ENCODE results near the gene KIF26B. TPM values are rescaled to one million over a fixed set of nuclear protein-coding genes. Genes with fewer than 3 reads are reported as not detected.
"Not testable (repeated sequence)": the region's sequence is repeated elsewhere in the genome, so short reads cannot be mapped to it uniquely, and the experiment has no call there.

The KIF26B gene
- total and polyA plus RNA-seq, 7 donors: 0.01 to 0.32 (median 0.06) TPM

DNA sequence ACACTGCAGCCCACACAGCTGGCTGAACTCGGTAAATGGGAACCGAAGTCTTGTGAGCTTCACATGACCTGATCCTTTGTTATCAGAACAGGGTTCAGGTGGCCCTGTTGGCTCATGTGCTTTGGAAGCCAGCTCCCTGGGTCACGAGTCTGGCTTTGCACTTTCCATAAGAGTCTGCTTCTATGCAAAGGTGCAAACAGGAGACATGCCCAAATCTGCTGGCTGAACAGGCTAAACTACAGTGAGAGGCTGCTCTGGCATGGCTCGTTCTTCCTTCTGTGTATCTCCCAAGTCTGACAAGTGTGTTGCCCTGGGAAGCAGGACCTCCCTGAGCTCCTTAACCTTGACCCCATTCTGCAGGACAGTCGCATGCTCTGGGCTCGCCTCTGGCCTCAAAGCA is 549.6 kb downstream of the KIF26B start:
- Histone ChIP-seq H3K36me3 (ENCODE audit: insufficient read depth in 1 of 2, low read depth in 1 of 2) (no peaks in the 10 kb centered on the region), H3K4me1 (no peaks in the 10 kb centered on the region), H3K4me3 (no peak overlapping the region), H3K9me3 (no peaks in the 10 kb centered on the region), H3K27me3 (ENCODE audit: insufficient read depth in 3 of 3, low read length in 2 of 3) (no peaks in the 10 kb centered on the region), H3K27ac (no peak overlapping the region)
- DNase-seq: no peak
- TF ChIP-seq, protein P1, sequence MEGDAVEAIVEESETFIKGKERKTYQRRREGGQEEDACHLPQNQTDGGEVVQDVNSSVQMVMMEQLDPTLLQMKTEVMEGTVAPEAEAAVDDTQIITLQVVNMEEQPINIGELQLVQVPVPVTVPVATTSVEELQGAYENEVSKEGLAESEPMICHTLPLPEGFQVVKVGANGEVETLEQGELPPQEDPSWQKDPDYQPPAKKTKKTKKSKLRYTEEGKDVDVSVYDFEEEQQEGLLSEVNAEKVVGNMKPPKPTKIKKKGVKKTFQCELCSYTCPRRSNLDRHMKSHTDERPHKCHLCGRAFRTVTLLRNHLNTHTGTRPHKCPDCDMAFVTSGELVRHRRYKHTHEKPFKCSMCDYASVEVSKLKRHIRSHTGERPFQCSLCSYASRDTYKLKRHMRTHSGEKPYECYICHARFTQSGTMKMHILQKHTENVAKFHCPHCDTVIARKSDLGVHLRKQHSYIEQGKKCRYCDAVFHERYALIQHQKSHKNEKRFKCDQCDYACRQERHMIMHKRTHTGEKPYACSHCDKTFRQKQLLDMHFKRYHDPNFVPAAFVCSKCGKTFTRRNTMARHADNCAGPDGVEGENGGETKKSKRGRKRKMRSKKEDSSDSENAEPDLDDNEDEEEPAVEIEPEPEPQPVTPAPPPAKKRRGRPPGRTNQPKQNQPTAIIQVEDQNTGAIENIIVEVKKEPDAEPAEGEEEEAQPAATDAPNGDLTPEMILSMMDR (IDR thresholded peaks at IDR 0.05): no peak
- intact Hi-C loops (cut with DNase I): no loop called here
- ATAC-seq: no peak
- WGBS, 3 donors: 81 to 84% (median 81%) methylated on average over 6 of the region's 6 CpGs

DNA sequence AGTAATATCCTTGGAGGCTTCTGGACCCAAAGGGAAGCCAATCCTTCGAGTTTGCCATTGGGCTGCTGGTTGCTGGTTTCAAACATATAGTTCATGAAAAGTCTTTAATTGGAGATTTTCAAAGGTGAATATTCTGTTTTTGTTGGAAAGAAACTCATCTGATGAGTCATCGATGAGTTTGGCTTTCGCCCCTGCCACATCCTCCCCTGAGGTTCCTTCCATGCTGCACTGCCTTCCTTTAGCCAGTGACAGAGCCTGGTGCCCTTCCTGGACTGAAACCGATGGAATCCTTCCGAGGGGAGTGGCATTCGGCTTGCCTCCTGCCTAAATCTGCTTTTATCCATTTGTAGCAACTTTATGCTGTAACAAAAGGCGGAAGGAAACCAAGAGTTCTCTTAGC is 550.0 kb downstream of the KIF26B start:
- Histone ChIP-seq H3K4me1 (no peaks in the 10 kb centered on the region), H3K27ac (no peak overlapping the region), H3K4me3 (no peak overlapping the region), H3K36me3 (ENCODE audit: insufficient read depth in 1 of 2, low read depth in 1 of 2) (no peaks in the 10 kb centered on the region), H3K27me3 (ENCODE audit: insufficient read depth in 3 of 3, low read length in 2 of 3) (no peaks in the 10 kb centered on the region), H3K9me3 (no peaks in the 10 kb centered on the region)
- ATAC-seq (no peak), DNase-seq (no peak)
- 75 to 77% (median 75%) methylated on average over 7 of the region's 7 CpGs for WGBS, 3 donors
- TF ChIP-seq, protein P1 (IDR thresholded peaks at IDR 0.05): no peak
- intact Hi-C loops (cut with DNase I): no loop called here

DNA sequence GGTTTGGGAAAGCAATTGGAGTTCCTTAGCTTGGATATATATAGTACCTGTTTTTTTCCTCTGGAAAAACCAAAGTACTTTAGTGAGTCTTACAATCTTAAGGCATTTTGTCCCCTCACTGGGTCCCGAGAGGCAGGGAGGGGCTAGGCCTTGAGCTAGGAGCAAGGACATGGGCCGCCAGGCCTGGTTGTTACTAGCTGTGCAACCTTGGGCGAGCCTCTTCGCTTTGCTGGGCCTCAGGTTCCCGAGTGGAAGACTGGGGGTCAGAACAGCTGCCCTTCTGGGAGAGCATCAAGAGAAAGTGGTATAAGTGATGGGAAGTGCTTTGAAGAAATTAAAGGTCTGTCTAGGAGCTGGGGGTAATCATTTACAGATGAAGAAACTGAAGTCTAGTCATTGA is 553.2 kb downstream of the KIF26B start:
- no peaks in the 10 kb centered on the region for H3K36me3 ChIP-seq (ENCODE audit: insufficient read depth in 1 of 2, low read depth in 1 of 2)
- H3K9me3 ChIP-seq: no peaks in the 10 kb centered on the region
- no peak overlapping the region for H3K27ac ChIP-seq
- DNase-seq (no peak), ATAC-seq (no peak)
- H3K4me3 ChIP-seq: no peak overlapping the region
- TF ChIP-seq, protein P1 (IDR thresholded peaks at IDR 0.05): no peak
- no peaks in the 10 kb centered on the region for H3K4me1 ChIP-seq
- no peaks in the 10 kb centered on the region for H3K27me3 ChIP-seq (ENCODE audit: insufficient read depth in 3 of 3, low read length in 2 of 3)
- 95 to 97% (median 96%) methylated on average over 5 of the region's 5 CpGs for WGBS, 3 donors
- intact Hi-C loops (cut with DNase I): no loop called here

DNA sequence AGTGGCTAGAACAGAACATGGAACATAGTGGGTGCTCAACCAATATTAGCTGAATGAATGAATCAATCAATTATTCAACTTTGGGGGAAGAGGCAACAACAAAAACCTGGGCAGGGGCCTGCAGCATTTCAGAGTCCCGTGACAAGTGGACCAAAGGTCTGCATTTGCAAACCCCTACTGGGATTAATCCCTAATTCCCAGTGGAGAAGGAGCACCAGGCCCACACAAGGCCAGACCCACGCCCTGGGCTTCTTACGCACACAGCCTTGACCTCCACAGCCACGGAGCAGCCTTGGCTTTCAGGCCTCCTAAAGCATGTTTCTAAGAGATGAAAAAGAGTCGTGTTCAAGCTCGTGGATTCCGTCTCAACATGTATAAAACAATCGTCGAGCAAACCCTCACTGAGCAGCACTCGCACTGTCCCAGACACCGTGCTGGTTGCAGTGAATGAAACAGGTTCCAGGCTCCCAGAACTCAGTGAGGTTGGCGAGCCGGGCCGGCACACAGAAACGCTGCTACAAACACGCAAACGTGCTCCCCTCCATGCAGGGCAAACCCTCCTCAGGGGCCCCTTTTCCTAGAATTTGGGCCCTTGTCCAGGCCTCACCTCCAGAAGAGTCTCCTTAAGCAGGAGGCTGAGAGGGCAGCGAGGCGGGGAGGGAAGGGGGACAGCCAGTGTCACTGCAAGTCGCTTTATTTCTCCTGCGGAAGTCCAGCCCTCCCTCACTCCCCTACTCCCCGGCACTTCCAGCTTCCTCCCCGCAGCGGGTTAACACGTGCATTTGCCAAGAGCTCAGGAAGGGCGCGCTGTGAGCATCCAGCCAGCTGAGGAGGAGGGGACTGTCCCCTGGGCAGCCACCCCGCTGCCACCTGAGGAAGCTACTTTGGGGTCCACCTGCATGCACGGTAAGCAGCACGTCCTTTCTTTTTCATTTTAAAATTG is 556.4 kb downstream of the KIF26B start:
- H3K27me3 ChIP-seq (ENCODE audit: insufficient read depth in 3 of 3, low read length in 2 of 3): no peaks in the 10 kb centered on the region
- no peaks in the 10 kb centered on the region for H3K36me3 ChIP-seq (ENCODE audit: insufficient read depth in 1 of 2, low read depth in 1 of 2)
- no peak overlapping the region for H3K27ac ChIP-seq
- H3K4me1 ChIP-seq: no peaks in the 10 kb centered on the region
- H3K9me3 ChIP-seq: no peaks in the 10 kb centered on the region
- TF ChIP-seq, protein P1 (IDR thresholded peaks at IDR 0.05): no peak
- no peak overlapping the region for H3K4me3 ChIP-seq
- ATAC-seq: no peak
- no peak for DNase-seq
- WGBS, 3 donors: 68 to 69% (median 69%) methylated on average over 29 to 30 of the region's 30 CpGs
- intact Hi-C loops (cut with DNase I): no loop called here

DNA sequence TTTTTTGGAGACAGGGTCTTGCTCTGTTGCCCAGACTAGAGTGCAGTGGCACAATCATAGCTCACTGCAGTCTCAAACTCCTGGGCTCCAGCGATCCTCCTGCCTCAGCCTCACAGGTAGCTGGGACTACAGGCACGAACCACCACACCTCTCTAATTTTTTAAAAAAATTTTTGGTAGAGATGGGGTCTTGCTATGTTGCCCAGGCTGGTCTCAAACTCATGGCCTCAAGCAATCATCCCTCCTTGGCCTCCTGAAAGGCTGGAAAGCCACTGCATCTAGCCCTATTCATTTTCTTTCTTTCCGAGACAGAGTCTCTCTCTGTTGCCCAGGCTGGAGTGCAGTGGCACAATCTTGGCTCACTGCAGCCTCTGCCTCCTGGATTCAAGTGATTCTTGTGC is 559.2 kb downstream of the KIF26B start:
- 93 to 95% (median 93%) methylated on average over 3 of the region's 3 CpGs for WGBS, 3 donors
- ATAC-seq; H3K9me3 ChIP-seq; DNase-seq; H3K27ac ChIP-seq; H3K4me1 ChIP-seq; H3K36me3 ChIP-seq (ENCODE audit: insufficient read depth in 1 of 2, low read depth in 1 of 2); H3K4me3 ChIP-seq; H3K27me3 ChIP-seq (ENCODE audit: insufficient read depth in 3 of 3, low read length in 2 of 3); intact Hi-C loops (cut with DNase I): not testable (repeated sequence)
